NT2/D1 (cell line): ENCODE measurements around the gene CD99L2.
A peak's percentile ranks its signal among the peaks of the same experiment; 100 is the strongest.

Experiments
- DNase-seq: peaks from one replicate; pipeline ENCODE4 v3.0.0-alpha.2; 2011; ENCODE audit warnings: low read depth, low spot score
- H3K27me3 ChIP-seq: 2 replicates; pipeline ENCODE4 v1.6.0; 2011; ENCODE audit warnings: mild to moderate bottlenecking; ENCODE audit not compliant: insufficient read length, insufficient read depth
- H3K36me3 ChIP-seq: 2 replicates; pipeline ENCODE4 v1.6.1; 2011; ENCODE audit warnings: mild to moderate bottlenecking, low read length, mixed read lengths; ENCODE audit not compliant: insufficient read depth, insufficient read length
- H3K4me1 ChIP-seq: 2 replicates; pipeline ENCODE4 v1.5.1; 2011; ENCODE audit not compliant: insufficient read depth, insufficient read length
- H3K4me3 ChIP-seq: 2 replicates; pipeline ENCODE4 v1.5.1; 2011; ENCODE audit warnings: low read depth; ENCODE audit not compliant: insufficient read length
- H3K9ac ChIP-seq: 2 replicates; pipeline ENCODE4 v1.6.0; 2011; ENCODE audit warnings: low read depth; ENCODE audit not compliant: insufficient read length
- H3K9me3 ChIP-seq: 2 replicates; pipeline ENCODE4 v1.5.1; 2011; ENCODE audit warnings: mild to moderate bottlenecking, low read length; ENCODE audit not compliant: insufficient read depth
- SUZ12 ChIP-seq: IDR thresholded peaks from 2 replicates; pipeline ENCODE4 v1.6.1; 2011; ENCODE audit not compliant: insufficient read length, insufficient read depth; ENCODE audit errors: extremely low read depth
- YY1 ChIP-seq: IDR thresholded peaks from 2 replicates; pipeline ENCODE4 v1.6.1; 2011; ENCODE audit not compliant: insufficient read length, insufficient read depth
- ZNF274 ChIP-seq: IDR thresholded peaks from 2 replicates; pipeline ENCODE4 v1.6.1; 2011; ENCODE audit warnings: mild to moderate bottlenecking, low read depth, low read length

Gene CD99L2

DNA sequence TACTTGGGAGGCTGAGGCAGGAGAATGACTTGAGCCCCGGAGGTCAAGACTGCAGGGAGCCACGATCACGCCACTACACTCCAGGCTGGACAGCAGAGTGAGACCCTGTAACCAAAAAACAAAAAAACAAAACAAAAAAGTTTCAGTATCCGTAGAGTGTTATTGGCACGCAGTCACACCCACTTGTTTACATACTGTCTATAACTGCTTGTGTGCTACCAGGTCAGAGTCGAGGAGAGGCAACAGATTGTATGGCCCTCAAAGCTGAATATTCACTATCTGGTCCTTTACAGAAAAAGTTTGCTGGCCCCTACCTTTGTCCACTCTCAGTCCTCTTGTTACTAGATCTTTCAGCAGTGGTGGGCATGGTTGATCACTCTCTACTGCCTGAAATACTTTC is 8.2 kb upstream of the CD99L2 start:
- TF ChIP-seq SUZ12 (no peak), YY1 (no peak), ZNF274 (no peak)
- no peaks in the 10 kb centered on the region for H3K4me1 ChIP-seq
- no peak for DNase-seq
- H3K4me3 ChIP-seq: no peak overlapping the region
- no peaks in the 10 kb centered on the region for H3K36me3 ChIP-seq
- H3K9me3 ChIP-seq: no peaks in the 10 kb centered on the region
- H3K27me3 ChIP-seq: no peaks in the 10 kb centered on the region
- H3K9ac ChIP-seq: no peak overlapping the region

DNA sequence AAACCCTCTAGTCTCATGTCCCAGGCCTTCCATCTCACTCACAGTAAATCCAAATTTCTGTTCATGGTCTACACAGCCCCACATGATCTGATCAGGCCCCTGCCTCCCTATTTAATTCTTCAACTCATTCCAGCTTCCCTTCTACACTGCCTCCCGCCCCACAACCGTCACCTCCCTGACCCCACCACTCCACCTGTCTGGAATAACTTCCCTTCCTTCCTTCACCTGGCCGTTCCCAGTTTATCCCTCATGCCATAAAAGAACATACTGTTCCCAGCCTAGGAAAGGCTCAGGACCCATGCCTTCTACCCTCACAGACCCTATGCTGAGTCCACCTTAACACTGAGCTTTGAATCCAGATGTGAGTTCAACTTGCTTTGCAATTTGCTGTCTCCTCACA is 6.8 kb upstream of the CD99L2 start:
- Histone ChIP-seq H3K36me3 (no peaks in the 10 kb centered on the region), H3K4me3 (no peak overlapping the region), H3K9ac (no peak overlapping the region), H3K27me3 (no peaks in the 10 kb centered on the region), H3K4me1 (no peaks in the 10 kb centered on the region), H3K9me3 (no peaks in the 10 kb centered on the region)
- TF ChIP-seq YY1 (no peak), ZNF274 (no peak), SUZ12 (no peak)
- no peak for DNase-seq

DNA sequence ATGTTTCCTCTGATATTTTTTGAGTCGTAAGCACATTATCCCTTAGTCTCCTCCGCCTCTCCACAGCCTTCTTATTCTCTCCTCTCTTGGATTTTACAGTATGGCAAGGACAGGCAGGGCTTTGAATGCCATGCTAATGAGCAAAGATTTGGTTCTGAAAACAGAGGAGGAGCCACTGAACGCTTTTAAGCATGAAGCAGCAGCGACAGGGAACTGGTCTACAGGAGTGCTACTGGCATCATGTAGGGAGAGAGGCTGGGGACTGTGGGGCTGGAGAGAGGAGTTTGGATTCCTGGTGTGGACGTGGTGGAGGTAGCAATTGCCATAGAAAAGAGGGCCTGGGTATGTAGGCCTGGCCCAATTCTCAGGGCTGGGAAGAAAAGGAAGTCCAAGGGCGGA is 4.6 kb upstream of the CD99L2 start:
- peak; percentile 50 for DNase-seq
- no peak for TF ChIP-seq YY1
- no peak for TF ChIP-seq ZNF274
- TF ChIP-seq SUZ12: no peak
- peak overlapping the region; percentile 53 for H3K9ac ChIP-seq
- H3K4me1 ChIP-seq: no peaks in the 10 kb centered on the region
- peak overlapping the region; percentile 24 for H3K4me3 ChIP-seq
- no peaks in the 10 kb centered on the region for H3K9me3 ChIP-seq
- H3K27me3 ChIP-seq: no peaks in the 10 kb centered on the region
- no peaks in the 10 kb centered on the region for H3K36me3 ChIP-seq

DNA sequence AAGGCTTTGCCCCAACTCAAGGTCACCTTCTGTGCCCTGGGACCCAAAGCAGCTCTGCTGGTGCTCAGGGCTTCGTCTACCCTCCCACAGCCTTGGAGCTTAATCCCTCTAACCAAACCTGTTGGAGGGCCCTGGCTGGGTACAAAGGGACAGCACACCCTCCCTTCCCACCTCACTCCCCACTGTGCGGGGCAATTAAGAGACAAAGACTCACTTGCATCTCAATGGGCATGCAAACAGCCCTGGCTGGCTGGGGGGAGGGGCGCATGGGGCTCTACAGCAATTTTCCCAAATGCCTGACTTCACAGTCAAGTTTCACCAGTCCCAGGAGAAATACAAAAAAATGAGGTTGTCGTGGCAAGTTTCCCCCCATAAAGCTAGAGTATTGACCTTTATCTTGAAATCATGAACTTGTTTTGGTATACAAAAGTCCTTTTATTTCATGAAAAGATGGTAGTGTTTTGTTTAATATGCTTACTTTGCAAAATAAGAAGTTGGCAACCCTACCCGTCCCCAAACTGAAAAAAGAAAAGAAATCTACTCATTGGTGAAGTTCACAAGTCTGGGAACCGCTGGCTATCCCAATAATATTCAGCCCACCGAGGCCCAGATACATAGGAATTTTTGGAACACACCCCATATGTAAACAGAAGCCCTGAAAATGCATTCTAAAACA is 4.1 kb upstream of the CD99L2 start:
- H3K9ac ChIP-seq: no peak overlapping the region
- H3K4me3 ChIP-seq: no peak overlapping the region
- no peaks in the 10 kb centered on the region for H3K27me3 ChIP-seq
- no peaks in the 10 kb centered on the region for H3K9me3 ChIP-seq
- TF ChIP-seq SUZ12: no peak
- TF ChIP-seq ZNF274: no peak
- no peak for TF ChIP-seq YY1
- H3K36me3 ChIP-seq: no peaks in the 10 kb centered on the region
- DNase-seq: peak; percentile 88
- no peaks in the 10 kb centered on the region for H3K4me1 ChIP-seq

DNA sequence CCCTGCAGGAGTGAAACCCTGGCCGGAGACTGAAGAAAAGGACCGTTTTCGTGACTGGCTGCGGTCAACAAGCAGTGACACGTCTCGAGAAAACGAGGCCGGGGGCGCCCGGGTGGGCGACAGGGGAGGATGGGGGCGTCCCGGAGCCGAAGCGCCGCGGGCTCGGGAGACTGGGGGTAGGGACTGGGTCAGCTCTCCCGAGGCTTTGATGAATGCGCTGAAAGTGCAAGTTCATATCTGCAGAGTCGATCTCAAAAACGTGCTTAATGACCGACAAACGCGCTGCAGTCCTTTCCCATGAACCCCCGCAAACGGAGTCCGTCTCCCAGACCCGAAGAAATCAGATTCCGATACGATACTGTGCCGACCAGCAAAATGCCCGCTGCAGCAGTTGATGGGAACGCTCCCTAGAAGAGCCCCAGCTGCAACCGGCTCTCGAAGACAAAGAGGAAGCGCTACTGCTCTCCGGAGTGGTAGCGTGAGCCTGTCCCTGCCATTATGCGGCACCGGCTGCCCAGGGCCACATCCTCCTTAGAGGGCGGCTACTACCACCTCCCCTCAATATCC is 806 bp upstream of the CD99L2 start:
- peak overlapping the region; percentile 83 for H3K9ac ChIP-seq
- peak overlapping the region; percentile 42 for H3K4me3 ChIP-seq
- no peaks in the 10 kb centered on the region for H3K9me3 ChIP-seq
- no peaks in the 10 kb centered on the region for H3K36me3 ChIP-seq
- H3K4me1 ChIP-seq: no peaks in the 10 kb centered on the region
- H3K27me3 ChIP-seq: no peaks in the 10 kb centered on the region
- DNase-seq: no peak
- TF ChIP-seq YY1: no peak

DNA sequence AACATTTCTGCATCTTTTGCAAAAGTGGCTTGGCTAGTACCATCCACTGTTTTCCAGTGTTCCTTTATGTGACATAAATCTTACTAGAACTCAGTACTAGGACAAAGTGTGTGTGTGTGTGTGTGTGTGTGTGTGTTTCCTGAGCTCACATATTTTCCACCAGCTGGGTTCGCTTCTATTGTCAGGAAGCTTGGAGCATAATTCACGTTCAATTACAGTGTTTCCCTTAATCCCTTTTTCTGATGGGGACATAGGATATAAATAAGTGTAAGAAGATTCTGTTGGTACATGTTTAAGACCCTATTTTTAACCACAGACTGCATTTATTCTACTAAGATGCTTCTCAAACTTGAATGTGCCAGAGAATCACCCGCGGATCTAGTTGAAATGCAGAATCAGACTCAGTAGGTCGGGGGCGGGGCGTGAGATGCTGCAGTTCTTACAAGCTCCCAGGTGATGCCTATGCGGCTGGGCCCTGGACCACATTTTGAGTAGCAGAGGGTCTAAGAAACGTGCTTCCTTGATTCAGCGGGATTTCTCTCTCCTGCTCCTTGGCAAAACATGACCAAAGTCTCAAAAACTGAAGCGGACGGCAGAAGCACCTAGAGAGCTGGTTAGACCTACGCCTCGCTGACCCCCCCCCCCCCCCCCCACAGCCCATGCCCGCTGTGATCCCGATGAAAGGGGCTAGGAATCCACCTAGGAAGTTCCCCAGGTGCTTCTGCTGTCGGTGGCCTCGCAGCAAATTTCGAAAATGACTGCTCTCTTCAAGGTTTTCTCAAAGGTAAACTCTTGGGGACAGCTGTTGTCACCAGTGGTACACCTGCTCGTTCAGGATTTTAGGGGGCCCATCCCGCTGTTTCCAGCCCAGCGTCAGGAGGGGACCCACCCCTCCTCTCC is 797 bp downstream of the CD99L2 start:
- H3K9ac ChIP-seq: peak overlapping the region; percentile 79
- no peak for TF ChIP-seq SUZ12
- no peak for TF ChIP-seq ZNF274
- no peak for TF ChIP-seq YY1
- peak overlapping the region; percentile 47 for H3K4me3 ChIP-seq
- H3K4me1 ChIP-seq: no peaks in the 10 kb centered on the region
- H3K27me3 ChIP-seq: no peaks in the 10 kb centered on the region
- no peak for DNase-seq
- H3K9me3 ChIP-seq: no peaks in the 10 kb centered on the region
- no peaks in the 10 kb centered on the region for H3K36me3 ChIP-seq

DNA sequence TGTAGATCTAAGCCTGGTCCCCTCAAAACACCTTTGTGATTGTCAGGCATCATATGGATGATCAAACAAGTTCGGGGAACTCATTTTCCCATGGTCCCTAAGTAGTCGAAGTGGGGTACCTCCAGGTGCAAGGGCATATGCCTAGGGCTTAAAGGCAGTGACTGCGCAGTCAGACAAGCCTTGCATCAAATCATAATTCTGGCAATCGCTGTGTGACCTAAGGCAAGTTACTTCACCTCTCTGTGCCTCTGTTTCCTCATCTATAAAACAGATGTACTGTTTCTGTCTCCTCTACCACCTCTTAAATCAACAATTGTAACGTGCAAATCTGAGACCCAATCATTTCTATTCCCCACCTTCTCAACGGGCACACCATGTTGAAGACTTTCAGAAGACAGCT is 1.8 kb downstream of the CD99L2 start:
- TF ChIP-seq SUZ12 (no peak), ZNF274 (no peak), YY1 (no peak)
- no peaks in the 10 kb centered on the region for H3K36me3 ChIP-seq
- H3K4me1 ChIP-seq: no peaks in the 10 kb centered on the region
- no peak overlapping the region for H3K4me3 ChIP-seq
- no peaks in the 10 kb centered on the region for H3K9me3 ChIP-seq
- H3K9ac ChIP-seq: no peak overlapping the region
- DNase-seq: no peak
- no peaks in the 10 kb centered on the region for H3K27me3 ChIP-seq
